ENCODE results near the gene USE1. TPM values are rescaled to one million over a fixed set of nuclear protein-coding genes. Genes with fewer than 3 reads are reported as not detected.

Gene USE1
- total RNA-seq, 4 donors from 2014 or later, result 11.3 to 24.0 (median 17.9) TPM

DNA sequence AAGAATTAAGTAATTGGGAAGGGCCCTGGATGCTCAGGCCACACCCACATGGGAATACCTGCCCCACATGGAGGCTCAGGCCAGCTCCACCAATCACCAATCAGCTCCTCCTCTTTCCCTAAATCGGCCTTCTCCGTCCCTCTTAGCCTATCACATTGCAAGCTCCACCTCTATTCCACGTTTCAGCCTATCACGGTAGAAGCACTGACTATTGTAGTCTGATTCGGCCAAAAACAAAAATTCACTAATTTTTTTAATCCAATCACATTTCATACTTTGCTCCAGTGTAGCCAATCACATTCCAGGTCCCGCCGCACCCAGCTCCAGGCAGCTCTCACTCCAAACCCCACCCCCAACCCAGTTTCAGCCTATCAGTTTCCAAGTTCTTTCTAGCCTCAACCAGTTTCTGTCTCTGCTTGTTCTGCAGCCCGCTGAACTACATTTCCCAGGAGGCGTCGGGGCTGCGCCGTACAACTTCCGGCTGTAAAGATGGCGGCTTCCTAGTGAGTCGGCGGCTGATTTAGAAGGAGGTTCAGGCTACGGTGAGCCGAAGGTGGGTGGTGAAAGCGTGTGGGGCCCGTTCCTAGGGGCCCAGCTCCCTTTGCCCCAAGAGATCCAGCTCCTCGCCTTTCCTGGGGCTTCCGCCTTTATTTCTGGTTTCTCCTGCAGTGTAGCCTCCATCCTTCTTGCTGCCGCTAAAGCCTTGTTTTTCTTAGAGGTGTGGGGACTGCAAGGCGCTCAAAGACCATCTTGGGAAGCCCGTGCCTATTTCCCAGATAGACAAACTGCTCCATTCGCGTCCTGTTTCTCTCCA lies 52.0 kb downstream of the USE1 start, which contains the start of gene BABAM1:
TSS of gene BABAM1 (plus strand) at position 469 of the 814 bp plus-strand sequence. CDS start 1,364 bp downstream, outside the sequence.
- Histone ChIP-seq H3K4me1 (peaks cover 3 to 15% (median 8%) of the 10 kb centered on the region in 3 donors), H3K27me3 (no peaks in the 10 kb centered on the region), H3K27ac (peak within 1 kb of the TSS; percentile 54 to 84 (median 75)), H3K4me3 (peak within 1 kb of the TSS; percentile 68 to 73), H3K36me3 (peaks cover 0 to 37% of the 10 kb centered on the region in 2 donors), H3K9me3 (no peaks in the 10 kb centered on the region)
- TF ChIP-seq, protein P1, sequence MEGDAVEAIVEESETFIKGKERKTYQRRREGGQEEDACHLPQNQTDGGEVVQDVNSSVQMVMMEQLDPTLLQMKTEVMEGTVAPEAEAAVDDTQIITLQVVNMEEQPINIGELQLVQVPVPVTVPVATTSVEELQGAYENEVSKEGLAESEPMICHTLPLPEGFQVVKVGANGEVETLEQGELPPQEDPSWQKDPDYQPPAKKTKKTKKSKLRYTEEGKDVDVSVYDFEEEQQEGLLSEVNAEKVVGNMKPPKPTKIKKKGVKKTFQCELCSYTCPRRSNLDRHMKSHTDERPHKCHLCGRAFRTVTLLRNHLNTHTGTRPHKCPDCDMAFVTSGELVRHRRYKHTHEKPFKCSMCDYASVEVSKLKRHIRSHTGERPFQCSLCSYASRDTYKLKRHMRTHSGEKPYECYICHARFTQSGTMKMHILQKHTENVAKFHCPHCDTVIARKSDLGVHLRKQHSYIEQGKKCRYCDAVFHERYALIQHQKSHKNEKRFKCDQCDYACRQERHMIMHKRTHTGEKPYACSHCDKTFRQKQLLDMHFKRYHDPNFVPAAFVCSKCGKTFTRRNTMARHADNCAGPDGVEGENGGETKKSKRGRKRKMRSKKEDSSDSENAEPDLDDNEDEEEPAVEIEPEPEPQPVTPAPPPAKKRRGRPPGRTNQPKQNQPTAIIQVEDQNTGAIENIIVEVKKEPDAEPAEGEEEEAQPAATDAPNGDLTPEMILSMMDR (IDR thresholded peaks at IDR 0.05), result no peak
- TF ChIP-seq POLR2A (IDR thresholded peaks at IDR 0.05), result peak in 1 of 2 donors; percentile 24
- TF ChIP-seq EP300 (IDR thresholded peaks at IDR 0.05), result no peak
- TF ChIP-seq POLR2AphosphoS5 (IDR thresholded peaks at IDR 0.05), result peak; percentile 59
- WGBS, 2 donors (ENCODE audit: low coverage in 1 of 2), result 0% methylated on average over 10 to 18 of the region's 27 CpGs
- peak; percentile 99 for ATAC-seq

DNA sequence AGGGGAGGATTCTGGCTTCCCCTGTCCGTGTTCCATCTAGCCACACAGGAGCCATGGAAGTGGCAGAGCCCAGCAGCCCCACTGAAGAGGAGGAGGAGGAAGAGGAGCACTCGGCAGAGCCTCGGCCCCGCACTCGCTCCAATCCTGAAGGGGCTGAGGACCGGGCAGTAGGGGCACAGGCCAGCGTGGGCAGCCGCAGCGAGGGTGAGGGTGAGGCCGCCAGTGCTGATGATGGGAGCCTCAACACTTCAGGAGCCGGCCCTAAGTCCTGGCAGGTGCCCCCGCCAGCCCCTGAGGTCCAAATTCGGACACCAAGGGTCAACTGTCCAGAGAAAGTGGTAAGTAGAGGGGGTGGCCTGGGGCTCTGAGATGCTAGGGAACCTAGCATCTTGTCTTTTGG lies 53.6 kb downstream of the USE1 start:
- Histone ChIP-seq H3K9me3 (no peaks in the 10 kb centered on the region), H3K36me3 (peaks cover 0 to 52% of the 10 kb centered on the region in 2 donors), H3K4me3 (no peak overlapping the region), H3K27ac (no peak overlapping the region), H3K4me1 (peaks cover 3 to 15% (median 8%) of the 10 kb centered on the region in 3 donors), H3K27me3 (no peaks in the 10 kb centered on the region)
- TF ChIP-seq POLR2A (IDR thresholded peaks at IDR 0.05), result no peak
- TF ChIP-seq, protein P1 (IDR thresholded peaks at IDR 0.05), result no peak
- no peak for TF ChIP-seq EP300 (IDR thresholded peaks at IDR 0.05)
- no peak for TF ChIP-seq POLR2AphosphoS5 (IDR thresholded peaks at IDR 0.05)
- 80 to 83% methylated on average over 1 to 2 of the region's 13 CpGs for WGBS, 2 donors (ENCODE audit: low coverage in 1 of 2)
- no peak for ATAC-seq

Other genes starting within 250 kb of the USE1 start
- 10 to 100 TPM in 1 of 4 donors, 1 to 10 TPM in 3; 6.9 to 12.0 (median 9.2) TPM for gene CPAMD8, start 188.5 kb upstream of the USE1 start, total RNA-seq
- 1 to 10 TPM; 3.2 to 6.4 (median 5.5) TPM for gene HAUS8, start 139.9 kb upstream of the USE1 start, total RNA-seq
- 10 to 100 TPM; 38.1 to 77.7 (median 66.2) TPM for gene MYO9B, start 139.6 kb upstream of the USE1 start, total RNA-seq
- 10 to 100 TPM in 1 of 4 donors, 1 to 10 TPM in 3; 3.5 to 15.1 (median 6.5) TPM for gene OCEL1, start 10.9 kb downstream of the USE1 start, total RNA-seq
- 10 to 100 TPM; 33.9 to 71.9 (median 60.2) TPM for gene NR2F6, start 30.6 kb downstream of the USE1 start, total RNA-seq
- gene USHBP1, start 49.4 kb downstream of the USE1 start, total RNA-seq, result 1 to 10 TPM; 4.6 to 9.6 (median 5.1) TPM
- 10 to 100 TPM; 62.6 to 91.8 (median 81.9) TPM for gene BABAM1, start 52.1 kb downstream of the USE1 start, total RNA-seq
- under 1 TPM in 2 of 4 donors, not detected in 2; 0.39 to 0.81 TPM for gene ANKLE1, start 66.5 kb downstream of the USE1 start, total RNA-seq
- gene ABHD8, start 88.1 kb downstream of the USE1 start, total RNA-seq, result 10 to 100 TPM; 13.2 to 34.4 (median 24.3) TPM
- 100 to 1,000 TPM in 3 of 4 donors, 10 to 100 TPM in 1; 95.0 to 175 (median 113) TPM for gene MRPL34, start 90.5 kb downstream of the USE1 start, total RNA-seq
- 10 to 100 TPM; 13.2 to 58.5 (median 19.9) TPM for gene DDA1, start 94.2 kb downstream of the USE1 start, total RNA-seq
- 1 to 10 TPM; 1.3 to 6.2 (median 4.2) TPM for gene ANO8, start 119.5 kb downstream of the USE1 start, total RNA-seq
- gene GTPBP3, start 122.2 kb downstream of the USE1 start, total RNA-seq, result 10 to 100 TPM in 3 of 4 donors, 1 to 10 TPM in 1; 9.3 to 20.2 (median 15.6) TPM
- 100 to 1,000 TPM in 1 of 4 donors, 10 to 100 TPM in 3; 41.4 to 110 (median 67.9) TPM for gene PLVAP, start 162.0 kb downstream of the USE1 start, total RNA-seq
- gene CCDC194, start 178.8 kb downstream of the USE1 start, total RNA-seq, result not detected
- 100 to 1,000 TPM in 1 of 4 donors, 10 to 100 TPM in 3; 36.6 to 196 (median 40.7) TPM for gene BST2, start 190.3 kb downstream of the USE1 start, total RNA-seq
- gene MVB12A, start 204.7 kb downstream of the USE1 start, total RNA-seq, result 10 to 100 TPM; 30.8 to 44.7 (median 37.7) TPM
- gene TMEM221, start 233.3 kb downstream of the USE1 start, total RNA-seq, result 1 to 10 TPM in 1 of 4 donors, under 1 TPM in 1, not detected in 2; 0.46 to 1.3 TPM
- not detected for gene NXNL1, start 245.6 kb downstream of the USE1 start, total RNA-seq